ENCODE data around the gene COG5. TPM values are rescaled to one million over a fixed set of nuclear protein-coding genes. Genes with fewer than 3 reads are reported as not detected.

Gene COG5
- total and polyA plus RNA-seq, 10 of the 15 experiments (the other 5 are each of a cell fraction or from before 2014, with no cell fraction given) = 5.5 to 27.9 (median 15.6) TPM

GRCh38 chr7:107359520-107360316 is 204.0 kb downstream of the COG5 start:
- ATAC-seq = no peak
- in situ Hi-C loops (cut with MboI) (no loop called here), intact Hi-C loops (cut with micrococcal nuclease; ENCODE audit: unreplicated experiment) (no loop called here)

More at GRCh38 chr7:107359520-107360316, 204.0 kb downstream of the COG5 start:
- Histone ChIP-seq H3K4me3 (no peak overlapping the region), H2AFZ (ENCODE audit: control insufficient read depth, low read depth, low read length) (no peak overlapping the region), H3K36me3 (ENCODE audit: control insufficient read depth in 2 of 2, insufficient read depth in 2 of 2, low read length in 1 of 2) (peaks cover 12 to 16% of the 10 kb centered on the region in 2 experiments; a peak in 3 of 4 replicates), H3K27ac (ENCODE audit: control insufficient read depth, insufficient read depth) (no peak overlapping the region), H3K79me2 (ENCODE audit: control insufficient read depth, insufficient read depth, low read length) (no peaks in the 10 kb centered on the region), H4K20me1 (ENCODE audit: control insufficient read depth, insufficient read depth) (no peaks in the 10 kb centered on the region), H3K9ac (ENCODE audit: control insufficient read depth, insufficient read depth, low read length) (no peak overlapping the region), H3K4me2 (ENCODE audit: control insufficient read depth, insufficient read depth) (no peak overlapping the region), H3K27me3 (replicated peaks in 1 of 2; ENCODE audit: control insufficient read depth in 2 of 2, insufficient read depth in 2 of 2, low read length in 1 of 2) (no peaks in the 10 kb centered on the region), H3K9me3 (replicated peaks; ENCODE audit: control insufficient read depth, insufficient read depth, low read length) (peaks cover 14% of the 10 kb centered on the region; the same call in 2 of the 3 replicates), H3K4me1 (ENCODE audit: control insufficient read depth, insufficient read depth, low read length) (no peaks in the 10 kb centered on the region)
- ChIA-PET POLR2A (no interaction called here), RAD21 (ENCODE audit: unreplicated experiment) (no interaction called here), SMC1A (ENCODE audit: uncharacterized antibody, unreplicated experiment) (no interaction called here), CTCF (no interaction called here)
- TF ChIP-seq FOXM1 (IDR thresholded peaks at IDR 0.05; ENCODE audit: low read depth, low read length) (no peak), CBX5 (IDR thresholded peaks at IDR 0.05; ENCODE audit: low read depth) (no peak), BCL3 (IDR thresholded peaks at IDR 0.05; ENCODE audit: borderline replicate concordance, insufficient read depth, low read depth, low read length, poor library complexity, severe bottlenecking) (no peak), ELK1 (IDR thresholded peaks at IDR 0.05; ENCODE audit: low read depth, low read length) (no peak), E4F1 (IDR thresholded peaks at IDR 0.05; ENCODE audit: borderline replicate concordance, partially characterized antibody) (no peak), RELB (IDR thresholded peaks at IDR 0.05; ENCODE audit: low read depth) (no peak), IRF3 (IDR thresholded peaks at IDR 0.05) (no peak), BCLAF1 (IDR thresholded peaks at IDR 0.05) (no peak), TCF3 (IDR thresholded peaks at IDR 0.05; ENCODE audit: borderline replicate concordance, insufficient read depth, low read depth, low read length) (no peak)
- BruUV-seq (replicated peaks) = no TSS peak
- 86% methylated on average over 9 of the region's 9 CpGs for WGBS (ENCODE audit: insufficient coverage, insufficient replicate concordance, low lambda C conversion rate, missing lambda C conversion rate)
- FAIRE-seq (no peak), DNase-seq (ENCODE audit: low read depth, low spot score) (no peak)
